Fibroblast of lung (primary cell): ENCODE results near the gene TUBGCP3.

ENCODE experiments used
- EZH2 ChIP-seq: IDR thresholded peaks from 2 replicates; pipeline ENCODE4 v1.5.1; 2012; ENCODE audit warnings: low read length, control low read depth, mild to moderate bottlenecking; ENCODE audit errors: missing control alignments
- TF ChIP-seq, protein P1 (sequence below), 2 donors: IDR thresholded peaks in 1 of 2; conservative IDR thresholded peaks in 1 of 2; 1 replicate in 1 of 2; 2 replicates in 1 of 2; pipeline ENCODE4 v1.5.1; 2011 to 2012; ENCODE audit warnings: low read length in 2 of 2, control low read depth in 1 of 2, inconsistent platforms in 1 of 2, low read depth in 1 of 2, mild to moderate bottlenecking in 1 of 2

DNA sequence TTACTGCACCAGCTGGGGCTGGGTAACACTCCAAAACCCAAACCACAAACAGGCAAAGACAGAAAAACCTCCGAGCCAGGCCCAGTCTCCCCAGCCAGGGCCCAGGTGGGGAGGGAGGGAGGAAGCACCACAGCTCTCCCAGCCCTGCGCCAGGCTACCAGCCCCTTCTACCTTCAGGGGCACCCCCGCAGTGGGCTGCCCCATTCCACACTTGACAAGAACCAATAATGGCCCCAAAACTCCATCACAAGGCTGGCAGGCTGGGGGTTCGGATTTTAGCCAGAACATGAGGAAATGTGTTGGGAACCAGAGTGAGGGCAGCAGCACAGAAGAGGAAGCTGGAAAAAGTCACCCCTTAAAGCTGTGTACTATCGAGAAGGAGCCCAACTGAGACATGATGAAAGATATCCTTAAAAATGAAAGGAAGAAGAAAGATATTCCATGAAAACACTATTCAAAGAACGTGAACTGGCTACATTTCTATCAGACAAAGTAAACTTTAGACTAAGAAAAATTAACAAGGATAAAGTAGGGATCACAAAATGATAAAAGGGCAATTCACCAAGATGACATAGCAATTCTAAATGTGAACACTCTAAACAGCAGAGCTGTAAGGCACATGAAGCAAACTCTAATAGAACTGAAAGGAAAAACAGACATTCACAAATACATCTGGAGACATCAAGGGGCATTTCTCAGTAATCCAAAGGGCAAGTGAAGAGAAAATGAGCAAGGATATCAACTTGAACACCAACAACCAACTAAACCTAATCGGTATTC, 12.9 kb downstream of the TUBGCP3 start:
- TF ChIP-seq, protein P1, sequence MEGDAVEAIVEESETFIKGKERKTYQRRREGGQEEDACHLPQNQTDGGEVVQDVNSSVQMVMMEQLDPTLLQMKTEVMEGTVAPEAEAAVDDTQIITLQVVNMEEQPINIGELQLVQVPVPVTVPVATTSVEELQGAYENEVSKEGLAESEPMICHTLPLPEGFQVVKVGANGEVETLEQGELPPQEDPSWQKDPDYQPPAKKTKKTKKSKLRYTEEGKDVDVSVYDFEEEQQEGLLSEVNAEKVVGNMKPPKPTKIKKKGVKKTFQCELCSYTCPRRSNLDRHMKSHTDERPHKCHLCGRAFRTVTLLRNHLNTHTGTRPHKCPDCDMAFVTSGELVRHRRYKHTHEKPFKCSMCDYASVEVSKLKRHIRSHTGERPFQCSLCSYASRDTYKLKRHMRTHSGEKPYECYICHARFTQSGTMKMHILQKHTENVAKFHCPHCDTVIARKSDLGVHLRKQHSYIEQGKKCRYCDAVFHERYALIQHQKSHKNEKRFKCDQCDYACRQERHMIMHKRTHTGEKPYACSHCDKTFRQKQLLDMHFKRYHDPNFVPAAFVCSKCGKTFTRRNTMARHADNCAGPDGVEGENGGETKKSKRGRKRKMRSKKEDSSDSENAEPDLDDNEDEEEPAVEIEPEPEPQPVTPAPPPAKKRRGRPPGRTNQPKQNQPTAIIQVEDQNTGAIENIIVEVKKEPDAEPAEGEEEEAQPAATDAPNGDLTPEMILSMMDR (conservative IDR thresholded peaks at IDR 0.05 in 1 of 2, IDR thresholded peaks at IDR 0.05 in 1 of 2; ENCODE audit: low read depth in 1 of 2, low read length in 2 of 2) = no peak
- TF ChIP-seq EZH2 = no peak
